Mucosa of descending colon (tissue), 3 donors: ENCODE data around the gene CSTF1. TPM values are rescaled to one million over a fixed set of nuclear protein-coding genes. Genes with fewer than 3 reads are reported as not detected.

Source experiments
- ATAC-seq: fragments of 200-7000 bp; cut with Tn5 transposase; one replicate; pipeline ENCODE4 v1.9.1; 2020; ENCODE audit warnings: mild to moderate bottlenecking, moderate library complexity
- DNase-seq, 3 donors: peaks; one replicate each; pipeline ENCODE4 v3.0.0-alpha.2; 2020
- H3K36me3 ChIP-seq: fragments of 200-600 bp; one replicate; pipeline ENCODE4 v1.8.0; 2021; ENCODE audit warnings: low read depth, mild to moderate bottlenecking
- H3K4me1 ChIP-seq: fragments of 200-600 bp; one replicate; pipeline ENCODE4 v1.8.0; 2021; ENCODE audit warnings: low read depth, mild to moderate bottlenecking
- H3K4me3 ChIP-seq: fragments of 200-600 bp; one replicate; pipeline ENCODE4 v1.8.0; 2021; ENCODE audit warnings: mild to moderate bottlenecking
- H3K9me3 ChIP-seq: fragments of 200-600 bp; one replicate; pipeline ENCODE4 v1.8.0; 2021; ENCODE audit warnings: mild to moderate bottlenecking
- CTCF ChIP-seq: fragments of 200-600 bp; IDR thresholded peaks from one replicate; pipeline ENCODE4 v1.8.0; 2022; ENCODE audit warnings: antibody characterized with exemption, mild to moderate bottlenecking
- intact Hi-C, 2 donors: fragments of 100-400 bp; cut with DNase I in 1 of 2; cut with micrococcal nuclease in 1 of 2; formaldehyde crosslinking; loops; one replicate each; pipeline versions ENCODE4 v1.11.0 to v1.11.1; 2022; cut with DNase I, micrococcal nuclease
- total RNA-seq, 3 donors: library from RNA; stranded (reverse); fragmentation: NEBNext Ultra II Directional in 2 of 3; extraction: Animal tissue kit (Norgen Biotek cat#: 25700) in 2 of 3; gene quantifications; one replicate each; pipeline versions ENCODE4 v1.2.1 to v1.2.4, GENCODE V29; 2021 to 2023
- donor health status: DM: no; HTN: no; CAD: no; lungs with moderate emphysema.
- donor health status: DM: no; HTN: no; CAD: no.
- donor health status: DM: no; HTN: yes; CAD: no.

The CSTF1 gene
- total RNA-seq, 3 donors from 2014 or later: 23.0 to 27.3 (median 25.2) TPM

- no peaks in the 10 kb centered on the region for H3K36me3 ChIP-seq
- ATAC-seq (no peak), DNase-seq (no peak)
- no peaks in the 10 kb centered on the region for H3K4me1 ChIP-seq
- no peak for TF ChIP-seq CTCF
- intact Hi-C loops: no loop called here
- no peak overlapping the region for H3K4me3 ChIP-seq
- no peaks in the 10 kb centered on the region for H3K9me3 ChIP-seq
Observed at GRCh38 chr20:56372850-56373249, 19.6 kb upstream of the CSTF1 start.

- no peak for DNase-seq
- Histone ChIP-seq H3K4me1 (no peaks in the 10 kb centered on the region), H3K4me3 (no peak overlapping the region), H3K9me3 (no peaks in the 10 kb centered on the region), H3K36me3 (no peaks in the 10 kb centered on the region)
- TF ChIP-seq CTCF: no peak
- intact Hi-C loops: no loop called here
- peak; percentile 47 for ATAC-seq
Observed at GRCh38 chr20:56373942-56374341, 18.5 kb upstream of the CSTF1 start.

DNA sequence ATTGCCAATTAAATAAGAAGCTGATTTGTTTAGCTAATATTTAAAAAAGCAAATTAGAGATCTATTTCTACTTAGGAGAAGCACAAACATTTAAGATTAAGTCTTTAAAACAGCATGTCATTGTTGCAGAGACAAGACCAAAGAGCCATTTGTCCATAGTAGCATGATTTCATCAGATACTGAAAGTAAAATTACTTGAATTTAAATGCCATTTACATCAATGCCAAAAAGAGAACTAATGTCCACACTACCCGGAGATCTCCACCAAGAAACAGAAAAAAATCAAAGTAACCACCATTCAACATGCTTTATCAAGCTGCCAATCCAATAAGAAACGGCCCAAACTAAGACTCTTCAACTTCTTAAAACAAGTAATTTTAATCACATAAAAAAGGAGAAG is 16.1 kb upstream of the CSTF1 start:
- DNase-seq (no peak), ATAC-seq (no peak)
- Histone ChIP-seq H3K4me3 (no peak overlapping the region), H3K9me3 (no peaks in the 10 kb centered on the region), H3K36me3 (no peaks in the 10 kb centered on the region), H3K4me1 (no peaks in the 10 kb centered on the region)
- no peak for TF ChIP-seq CTCF
- intact Hi-C loops: no loop called here

DNA sequence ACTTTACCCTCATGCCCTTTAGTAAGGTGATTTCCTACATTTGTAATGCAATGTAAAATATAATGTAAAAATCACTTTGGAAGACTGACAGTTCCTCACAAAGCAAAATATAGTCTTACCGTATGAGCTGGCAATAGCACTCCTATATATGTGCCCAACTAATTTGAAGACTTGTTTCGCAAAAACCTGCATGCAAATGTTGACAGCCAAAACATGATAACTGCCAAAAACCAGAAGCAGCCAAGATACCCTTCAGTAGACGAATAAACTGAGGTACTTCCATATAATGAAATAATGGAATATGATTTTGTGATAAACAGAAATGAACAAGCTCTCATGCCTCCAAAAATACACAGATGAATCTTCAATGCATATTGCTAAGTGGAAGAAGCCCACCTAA is 14.1 kb upstream of the CSTF1 start:
- no peaks in the 10 kb centered on the region for H3K4me1 ChIP-seq
- TF ChIP-seq CTCF: no peak
- DNase-seq (no peak), ATAC-seq (no peak)
- H3K36me3 ChIP-seq: no peaks in the 10 kb centered on the region
- intact Hi-C loops: no loop called here
- H3K9me3 ChIP-seq: no peaks in the 10 kb centered on the region
- H3K4me3 ChIP-seq: no peak overlapping the region

- TF ChIP-seq CTCF: no peak
- intact Hi-C loops: no loop called here
- no peaks in the 10 kb centered on the region for H3K4me1 ChIP-seq
- no peaks in the 10 kb centered on the region for H3K36me3 ChIP-seq
- ATAC-seq: no peak
- no peak for DNase-seq
- H3K4me3 ChIP-seq: no peak overlapping the region
- no peaks in the 10 kb centered on the region for H3K9me3 ChIP-seq
Observed at GRCh38 chr20:56380375-56380774, 12.1 kb upstream of the CSTF1 start.

GRCh38 chr20:56381501-56381900 is 10.9 kb upstream of the CSTF1 start:
- DNase-seq (no peak), ATAC-seq (no peak)
- H3K9me3 ChIP-seq: no peaks in the 10 kb centered on the region
- no peak for TF ChIP-seq CTCF
- no peaks in the 10 kb centered on the region for H3K4me1 ChIP-seq
- intact Hi-C loops: no loop called here
- no peak overlapping the region for H3K4me3 ChIP-seq
- no peaks in the 10 kb centered on the region for H3K36me3 ChIP-seq
